Endothelial cell of umbilical vein (primary cell): ENCODE data around the gene CYP4F22. TPM values are rescaled to one million over a fixed set of nuclear protein-coding genes. Genes with fewer than 3 reads are reported as not detected.

Experiments
- BruUV-seq: library from RNA; stranded (reverse); fragments of 400-500 nt; replicated peaks from 2 replicates; lab custom pipeline; 2021; lab: Mats Ljungman, UMichigan
- CTCF ChIA-PET: fragments of 300-600, 350-600 bp; sonication (Branson Sonifier 250); formaldehyde crosslinking; loops from one replicate; lab custom pipeline; 2021; ENCODE audit warnings: antibody characterized with exemption, inconsistent platforms; lab: Charles Lee
- POLR2A ChIA-PET: fragments of 300-600, 350-600 bp; sonication (Branson Sonifier 250); formaldehyde crosslinking; loops from one replicate; lab custom pipeline; 2021; ENCODE audit warnings: antibody characterized with exemption, inconsistent platforms; lab: Charles Lee
- DNase-seq: peaks from one replicate; pipeline ENCODE4 v3.0.0-alpha.2; 2011; ENCODE audit warnings: low read depth, low spot score
- FAIRE-seq: peaks from 2 replicates; lab custom pipeline; 2011; peaks lifted over from hg19 to GRCh38; lab: Jason Lieb, UNC
- H2AFZ ChIP-seq: 2 replicates; pipeline ENCODE4 v1.6.0; 2012; ENCODE audit warnings: low read depth, low read length, control low read depth, inconsistent platforms
- H3K27ac ChIP-seq: 2 replicates; pipeline ENCODE4 v1.5.1; 2011; ENCODE audit warnings: low read depth, mild to moderate bottlenecking, control low read depth, low read length, moderate library complexity; ENCODE audit not compliant: insufficient read depth
- H3K27me3 ChIP-seq, 2 experiments: 2 replicates each; pipeline versions ENCODE4 v1.6.0 to v1.6.1; 2011; ENCODE audit warnings: low read length in 2 of 2, mixed read lengths in 1 of 2; ENCODE audit not compliant: control insufficient read depth in 2 of 2, insufficient read depth in 2 of 2
- H3K36me3 ChIP-seq, 2 experiments: 2 replicates in 1 of 2; 3 replicates in 1 of 2; pipeline ENCODE4 v1.5.1; 2011; ENCODE audit warnings: low read length in 2 of 2, mild to moderate bottlenecking in 1 of 2, moderate library complexity in 1 of 2; ENCODE audit not compliant: control insufficient read depth in 2 of 2, insufficient read depth in 2 of 2; ENCODE audit errors: extremely low read depth in 1 of 2
- H3K4me1 ChIP-seq: 3 replicates; pipeline ENCODE4 v1.5.1; 2011; ENCODE audit warnings: mild to moderate bottlenecking, low read length; ENCODE audit not compliant: control insufficient read depth, insufficient read depth; ENCODE audit errors: extremely low read depth
- H3K4me2 ChIP-seq: 2 replicates; pipeline ENCODE4 v1.6.1; 2011; ENCODE audit warnings: low read length, control low read depth, mixed read lengths; ENCODE audit not compliant: insufficient read depth
- H3K4me3 ChIP-seq, 3 experiments: fragments of 200-600 bp in 1 of 3; sonication (generic), shearing (Covaris generic) in 1 of 3; replicated peaks in 1 of 3; 2 replicates each; pipeline ENCODE4 v1.5.1; 2011 to 2016; ENCODE audit warnings: control low read depth in 3 of 3, low read length in 3 of 3, mild to moderate bottlenecking in 2 of 3, inconsistent platforms in 1 of 3, low read depth in 1 of 3, moderate library complexity in 1 of 3; ENCODE audit not compliant: insufficient read depth in 1 of 3
- H3K79me2 ChIP-seq: 2 replicates; pipeline ENCODE4 v1.6.0; 2012; ENCODE audit warnings: low read length, inconsistent platforms; ENCODE audit not compliant: control insufficient read depth, insufficient read depth
- H3K9ac ChIP-seq: replicated peaks from 2 replicates; pipeline ENCODE3; 2011; ENCODE audit warnings: low read length, control low read depth; ENCODE audit not compliant: insufficient read depth; ENCODE audit errors: extremely low read depth
- H3K9me1 ChIP-seq: replicated peaks from 3 replicates; pipeline ENCODE4 v1.6.0; 2011; ENCODE audit warnings: mild to moderate bottlenecking, low read length; ENCODE audit not compliant: control insufficient read depth, insufficient read depth; ENCODE audit errors: extremely low read depth
- H3K9me3 ChIP-seq: replicated peaks from 2 replicates; pipeline ENCODE4 v1.5.1; 2012; ENCODE audit warnings: low read length, inconsistent platforms; ENCODE audit not compliant: control insufficient read depth, insufficient read depth
- H4K20me1 ChIP-seq: replicated peaks from 2 replicates; pipeline ENCODE3; 2011; ENCODE audit warnings: mild to moderate bottlenecking, low read length; ENCODE audit not compliant: control insufficient read depth, insufficient read depth; ENCODE audit errors: extremely low read depth
- CTCF ChIP-seq, 2 donors: IDR thresholded peaks; 1 replicate in 1 of 2; 2 replicates in 1 of 2; pipeline ENCODE4 v1.5.1; 2011; ENCODE audit warnings: low read length in 2 of 2, mild to moderate bottlenecking in 2 of 2, moderate library complexity in 2 of 2, control low read depth in 1 of 2, inconsistent platforms in 1 of 2, low read depth in 1 of 2; ENCODE audit not compliant: insufficient read depth in 1 of 2; ENCODE audit errors: extremely low read depth in 1 of 2
- EZH2 ChIP-seq: IDR thresholded peaks from 2 replicates; pipeline ENCODE4 v1.6.1; 2012; ENCODE audit warnings: borderline replicate concordance, low read depth, mild to moderate bottlenecking, moderate library complexity, low read length, inconsistent platforms; ENCODE audit not compliant: severe bottlenecking
- FOS ChIP-seq: IDR thresholded peaks from 2 replicates; pipeline ENCODE4 v1.6.1; 2011; ENCODE audit warnings: mild to moderate bottlenecking, low read length, moderate library complexity, borderline replicate concordance; ENCODE audit not compliant: insufficient read depth
- GATA2 ChIP-seq: IDR thresholded peaks from 2 replicates; pipeline ENCODE4 v1.7.0; 2011; ENCODE audit warnings: low read depth, mild to moderate bottlenecking, moderate library complexity, mixed read lengths, low read length; ENCODE audit not compliant: insufficient read length, insufficient read depth
- JUN ChIP-seq: IDR thresholded peaks from 2 replicates; pipeline ENCODE4 v1.6.1; 2011; ENCODE audit warnings: borderline replicate concordance, low read depth; ENCODE audit not compliant: insufficient read length, insufficient read depth
- MAX ChIP-seq: IDR thresholded peaks from 2 replicates; pipeline ENCODE4 v1.6.1; 2011; ENCODE audit not compliant: insufficient read depth, insufficient read length
- MYC ChIP-seq: IDR thresholded peaks from one replicate; pipeline ENCODE4 v1.6.1; 2011; ENCODE audit warnings: mild to moderate bottlenecking, low read depth, low read length
- POLR2A ChIP-seq: IDR thresholded peaks from 2 replicates; pipeline ENCODE4 v1.6.1; 2012; ENCODE audit warnings: low read depth, mild to moderate bottlenecking, control low read depth, low read length
- POLR2AphosphoS5 ChIP-seq: IDR thresholded peaks from 2 replicates; pipeline ENCODE4 v1.6.1; 2012; ENCODE audit warnings: low read depth, mild to moderate bottlenecking, control low read depth, low read length, moderate library complexity; ENCODE audit not compliant: insufficient read depth
- dilution Hi-C: fragments of 300-500 bp; cut with MboI; formaldehyde crosslinking; loops from one replicate; pipeline ENCODE4 v1.15.0; 2019; ENCODE audit warnings: low sequenced_read_pairs; ENCODE audit not compliant: extremely low pct_ligation_motif_present
- intact Hi-C: fragments of 100-400 bp; cut with micrococcal nuclease; formaldehyde crosslinking; loops from one replicate; pipeline ENCODE4 v1.10.0; 2022
- polyA plus RNA-seq, 4 experiments: library from polyadenylated mRNA; depleted of rRNA in 3 of 4; stranded (reverse) in 3 of 4; unstranded in 1 of 4; fragments of >200 nt; gene quantifications; 2 replicates each; pipeline versions ENCODE4 v1.2.1 to v1.2.3, GENCODE V29; 2011 to 2012; ENCODE audit warnings: missing spikeins in 1 of 4
- total RNA-seq: library from RNA; stranded (reverse); gene quantifications from 2 replicates; pipeline ENCODE4 v1.2.3, GENCODE V29; 2021

The CYP4F22 gene
- total and polyA plus RNA-seq, 2 donors (not counting 3 experiments of a cell fraction or from before 2014, with no cell fraction given) = not detected

GRCh38 chr19:15517778-15518177 is 9.5 kb downstream of the CYP4F22 start:
- no peaks in the 10 kb centered on the region for H3K9me3 ChIP-seq
- no peak overlapping the region for H2AFZ ChIP-seq
- H3K36me3 ChIP-seq = no peaks in the 10 kb centered on the region
- no peaks in the 10 kb centered on the region for H3K9me1 ChIP-seq
- no peaks in the 10 kb centered on the region for H3K4me1 ChIP-seq
- intact Hi-C loops = no loop called here
- H3K9ac ChIP-seq = no peak overlapping the region
- CTCF ChIA-PET = no interaction called here
- POLR2A ChIA-PET = interaction anchor here (0.7 kb wide), 2 partner anchors 21 to 99 kb away, joined by 3 to 5 read pairs; partner anchors contain the start of gene AKAP8L
- no peak overlapping the region for H3K27ac ChIP-seq
- no peak overlapping the region for H3K4me2 ChIP-seq
- TF ChIP-seq EZH2 (no peak), JUN (no peak), FOS (no peak), MYC (no peak), MAX (no peak), POLR2A (no peak), POLR2AphosphoS5 (no peak), GATA2 (no peak), CTCF (IDR thresholded peaks at IDR 0.05; ENCODE audit: extremely low read depth in 1 of 2, insufficient read depth in 1 of 2, low read depth in 1 of 2, low read length in 2 of 2) (no peak)
- no peaks in the 10 kb centered on the region for H4K20me1 ChIP-seq
- H3K27me3 ChIP-seq = no peaks in the 10 kb centered on the region
- no TSS peak for BruUV-seq
- dilution Hi-C loops = no loop called here
- FAIRE-seq (no peak), DNase-seq (no peak)
- no peak overlapping the region for H3K4me3 ChIP-seq
- H3K79me2 ChIP-seq = no peaks in the 10 kb centered on the region
